SK-N-DZ (cell line): ENCODE measurements around the gene HTR1E. TPM values are rescaled to one million over a fixed set of nuclear protein-coding genes. Genes with fewer than 3 reads are reported as not detected.
"Not testable (repeated sequence)": the region's sequence is repeated elsewhere in the genome, so short reads cannot be mapped to it uniquely, and the experiment has no call there.

Experiments
- DNase-seq: peaks from one replicate; pipeline ENCODE4 v3.0.0-alpha.2; 2015; ENCODE audit warnings: low spot score
- polyA plus RNA-seq, 2 experiments: library from polyadenylated mRNA; depleted of rRNA; stranded (reverse); fragments of >200 nt; gene quantifications; 2 replicates each; pipeline ENCODE4 v1.2.3, GENCODE V29; 2014

HTR1E gene, protein sequence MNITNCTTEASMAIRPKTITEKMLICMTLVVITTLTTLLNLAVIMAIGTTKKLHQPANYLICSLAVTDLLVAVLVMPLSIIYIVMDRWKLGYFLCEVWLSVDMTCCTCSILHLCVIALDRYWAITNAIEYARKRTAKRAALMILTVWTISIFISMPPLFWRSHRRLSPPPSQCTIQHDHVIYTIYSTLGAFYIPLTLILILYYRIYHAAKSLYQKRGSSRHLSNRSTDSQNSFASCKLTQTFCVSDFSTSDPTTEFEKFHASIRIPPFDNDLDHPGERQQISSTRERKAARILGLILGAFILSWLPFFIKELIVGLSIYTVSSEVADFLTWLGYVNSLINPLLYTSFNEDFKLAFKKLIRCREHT
- 0.05 and 0.25 TPM in 2 replicates for polyA plus RNA-seq (2014; cell fraction: cytosol; rRNA removed)
- 0.35 and 0.69 TPM in 2 replicates for polyA plus RNA-seq (2014; cell fraction: nucleus; rRNA removed)

DNA sequence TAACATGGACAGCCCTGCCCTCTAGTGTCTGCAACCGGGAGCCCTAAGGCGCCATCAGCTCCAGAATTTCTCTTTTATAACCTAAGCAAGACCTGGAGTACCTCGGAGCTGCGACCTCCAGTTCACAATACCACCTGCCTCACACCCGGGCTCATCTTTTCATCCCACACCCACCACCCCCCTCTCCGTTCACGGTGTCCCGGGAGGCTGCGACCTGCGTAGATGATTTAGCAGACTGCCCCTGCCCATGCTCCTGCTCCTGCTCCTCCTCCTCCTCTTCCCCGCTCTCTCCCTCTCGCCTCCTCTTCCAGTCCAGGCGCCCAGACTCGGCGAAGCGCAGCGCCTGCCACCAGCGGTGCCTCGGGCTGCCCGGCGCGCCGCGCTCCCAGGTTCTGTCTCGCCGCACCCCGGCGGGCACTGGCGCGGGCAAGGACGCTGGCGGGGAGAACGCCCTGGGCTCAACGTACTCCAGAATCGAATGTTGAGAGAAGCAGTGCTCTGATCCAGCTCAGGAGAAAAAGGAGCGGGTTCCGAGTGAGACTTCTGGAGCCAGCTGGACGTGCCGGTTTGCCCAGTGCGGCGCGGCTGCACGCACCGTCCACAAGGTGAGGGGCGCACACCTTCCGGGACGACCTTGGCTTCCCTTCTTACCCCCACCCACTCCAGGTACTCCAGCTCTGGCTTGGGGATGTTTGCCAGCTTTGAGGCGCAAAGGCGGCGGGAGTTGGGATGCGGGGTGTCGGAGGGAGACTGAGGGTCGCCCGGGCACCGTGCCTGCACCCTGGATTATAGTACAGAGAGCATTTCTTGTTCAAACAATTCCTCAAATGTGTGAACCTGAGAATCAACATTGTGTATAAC, at the start of gene HTR1E:
Gene HTR1E (plus strand): TSS at position 310 of the 861 bp plus-strand sequence. CDS start 77,807 bp downstream, outside the sequence.
- DNase-seq = peak; percentile 84

DNA sequence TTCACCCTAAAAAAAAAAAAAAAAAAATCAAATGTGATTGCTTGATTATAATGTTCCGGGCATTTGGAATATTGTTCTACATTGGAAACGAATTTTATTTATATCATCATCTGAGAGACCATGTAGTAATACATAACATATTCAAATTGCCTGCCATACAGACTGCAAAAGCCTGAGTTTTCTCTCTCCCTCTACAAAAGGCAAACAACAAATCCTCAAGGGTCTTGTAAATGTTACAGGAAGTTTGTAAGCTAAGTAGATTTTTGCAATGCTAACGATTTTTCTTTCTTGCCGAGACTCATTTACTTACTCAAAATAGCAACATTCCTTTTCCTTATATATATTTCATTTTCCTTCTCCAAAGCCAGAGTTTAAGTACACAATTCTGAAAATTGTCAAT, 49.0 kb upstream of the HTR1E start:
- no peak for DNase-seq

DNA sequence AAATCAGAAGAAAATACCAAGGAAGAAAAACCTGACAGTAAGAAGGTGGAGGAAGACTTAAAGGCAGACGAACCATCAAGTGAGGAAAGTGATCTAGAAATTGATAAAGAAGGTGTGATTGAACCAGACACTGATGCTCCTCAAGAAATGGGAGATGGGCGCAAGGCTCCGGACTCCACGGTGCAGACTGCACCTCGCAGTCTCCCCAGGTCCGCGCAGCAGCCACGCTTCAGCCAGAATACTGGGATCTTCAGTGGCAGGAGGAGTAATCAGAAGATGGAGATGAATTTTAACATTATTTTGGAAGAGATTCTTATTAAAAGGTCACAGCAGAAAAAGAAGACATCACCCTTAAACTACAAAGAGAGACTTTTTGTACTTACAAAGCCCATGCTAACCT, 40.1 kb upstream of the HTR1E start:
- not testable (repeated sequence) for DNase-seq

DNA sequence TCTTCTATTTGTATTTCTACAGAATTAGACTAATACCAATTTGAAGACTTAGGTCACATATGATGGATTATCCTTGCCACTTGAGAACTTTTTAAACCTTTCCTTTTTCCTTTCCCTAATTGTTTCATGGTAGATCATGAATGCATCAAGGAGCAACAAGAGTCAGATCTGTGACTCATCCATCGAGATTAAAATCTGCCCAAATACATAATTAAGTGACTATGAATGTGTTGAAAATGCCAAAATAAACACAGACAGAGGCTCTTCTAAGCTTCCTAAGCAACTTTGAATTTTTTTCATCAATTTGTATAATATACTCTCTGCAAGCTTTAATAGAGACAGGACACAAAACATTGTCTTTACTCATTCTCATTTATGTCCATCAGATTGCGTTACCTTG, 23.5 kb upstream of the HTR1E start:
- no peak for DNase-seq

DNA sequence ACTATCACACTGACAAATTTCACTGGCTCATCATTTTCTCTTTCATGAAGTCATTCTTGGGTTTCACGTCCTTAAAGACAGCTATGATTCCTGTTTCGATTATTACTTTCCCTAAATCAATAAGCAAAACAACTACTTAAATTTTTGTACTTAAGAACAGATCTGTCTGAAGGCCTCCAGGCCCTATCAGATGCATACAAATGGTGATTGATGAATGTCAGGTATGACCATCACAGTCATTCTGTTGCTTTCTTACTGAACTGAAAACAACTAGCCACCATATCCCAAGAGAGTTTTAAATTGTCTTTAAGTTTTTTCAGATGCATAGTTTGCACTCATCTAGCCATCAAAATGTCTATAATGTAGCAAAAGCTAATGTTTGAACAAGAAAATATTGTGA, 20.9 kb upstream of the HTR1E start:
- DNase-seq = no peak

DNA sequence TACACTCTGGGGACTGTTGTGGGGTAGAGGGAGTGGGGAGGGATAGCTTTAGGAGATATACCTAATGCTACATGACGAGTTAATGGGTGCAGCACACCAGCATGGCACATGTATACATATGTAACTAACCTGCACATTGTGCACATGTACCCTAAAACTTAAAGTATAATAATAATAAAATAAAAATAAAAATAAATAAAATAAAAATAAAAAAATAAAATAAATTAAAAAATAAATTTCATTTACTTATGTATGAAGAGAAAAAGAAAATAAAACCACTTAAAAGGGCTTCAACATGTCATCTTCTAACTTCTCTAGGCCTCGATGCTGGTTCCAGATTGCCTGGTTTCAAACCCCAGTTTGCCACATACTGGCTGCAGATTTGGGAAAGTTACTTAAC, 10.2 kb upstream of the HTR1E start:
- DNase-seq = not testable (repeated sequence)

DNA sequence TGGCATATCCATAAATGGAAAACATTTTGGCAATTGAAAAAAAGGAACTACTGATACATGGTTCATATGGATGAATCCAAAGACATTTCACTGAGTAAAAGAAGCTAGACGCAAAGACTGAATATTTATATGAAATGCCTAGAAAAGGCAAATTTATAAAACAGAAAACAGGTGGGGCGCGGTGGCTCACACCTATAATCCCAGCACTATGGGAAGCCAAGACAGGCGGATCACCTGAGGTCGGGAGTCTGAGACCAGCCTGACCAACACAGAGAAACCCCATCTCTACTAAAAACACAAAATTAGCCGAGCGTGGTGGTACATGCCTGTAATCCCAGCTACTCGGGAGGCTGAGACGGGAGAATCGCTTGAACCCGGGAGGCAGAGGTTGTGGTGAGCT, 9.5 kb upstream of the HTR1E start:
- not testable (repeated sequence) for DNase-seq

DNA sequence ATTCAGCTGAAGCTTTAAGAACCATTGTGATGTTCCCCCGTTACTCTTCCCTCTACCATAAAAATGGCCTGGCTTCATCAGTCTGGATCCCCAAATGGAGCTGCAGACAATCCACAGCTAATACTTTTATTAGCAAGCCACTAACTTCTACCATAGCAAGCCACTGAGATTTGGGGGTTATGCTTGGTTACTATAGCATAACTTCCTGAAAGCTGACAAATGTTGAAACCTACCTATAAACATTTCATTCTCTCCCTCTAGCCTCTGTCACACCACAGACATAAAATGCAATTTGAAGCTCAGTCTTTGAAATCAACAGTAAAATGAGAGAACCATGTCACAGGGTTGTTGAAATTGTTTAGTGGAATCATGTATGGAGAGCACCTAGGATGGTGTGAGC, 3.0 kb upstream of the HTR1E start:
- no peak for DNase-seq

DNA sequence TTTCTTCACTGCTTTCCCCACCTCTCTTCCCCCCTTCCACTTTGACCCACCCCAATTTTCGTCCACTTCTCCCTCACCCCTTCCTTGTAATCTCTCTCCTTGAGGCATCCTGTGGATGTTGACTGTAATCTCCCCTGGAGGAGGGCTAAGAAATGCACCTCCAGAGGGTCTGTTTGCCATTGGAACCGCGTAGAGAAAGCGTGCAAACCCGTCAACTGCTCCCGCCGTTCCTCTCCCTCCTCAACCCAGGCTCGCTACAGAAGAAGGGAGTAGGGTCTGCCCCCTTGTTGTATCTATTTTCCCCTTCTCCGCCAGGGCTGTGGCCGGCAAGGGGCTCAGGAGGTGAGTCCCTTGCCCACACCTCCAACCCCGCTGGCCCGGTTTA, 502 bp upstream of the HTR1E start:
- DNase-seq = no peak

DNA sequence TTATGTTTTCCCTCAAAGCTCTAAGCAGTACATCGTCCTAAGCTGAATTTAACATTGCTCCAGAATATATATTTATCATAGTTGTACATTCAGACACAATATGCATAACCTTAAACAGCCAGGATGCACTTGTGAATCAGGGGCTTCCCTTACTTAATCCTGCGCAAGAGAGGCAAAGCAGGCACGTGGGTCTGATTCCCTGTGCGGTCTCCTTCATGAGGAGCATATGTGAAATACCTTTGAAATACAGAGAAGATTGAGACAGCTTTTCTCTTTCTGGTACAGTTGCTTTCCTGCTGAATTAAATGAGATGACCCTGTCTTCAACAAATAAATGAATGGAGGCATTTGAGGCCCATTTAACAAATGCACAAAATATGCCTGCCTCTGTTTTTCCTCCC, 1.5 kb downstream of the HTR1E start:
- DNase-seq = no peak

DNA sequence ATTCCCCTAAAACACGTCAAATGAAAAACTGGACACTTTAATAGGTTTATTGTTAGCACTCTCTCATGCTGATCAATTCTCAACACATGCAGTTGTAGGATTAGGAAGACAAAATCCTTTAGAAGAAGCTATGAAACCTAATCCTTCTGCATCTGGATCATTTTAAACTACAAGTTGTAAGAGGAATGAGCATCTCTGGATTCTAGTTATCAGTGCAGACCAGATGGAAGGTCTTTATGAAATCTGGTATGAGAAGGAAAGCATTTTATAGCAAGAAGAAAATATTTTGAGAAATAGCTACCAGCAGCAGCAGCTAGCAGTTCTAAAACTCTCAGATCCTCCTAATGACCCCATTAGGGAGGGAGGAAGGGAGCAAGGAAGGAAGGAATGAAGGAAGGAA, 4.1 kb downstream of the HTR1E start:
- no peak for DNase-seq

DNA sequence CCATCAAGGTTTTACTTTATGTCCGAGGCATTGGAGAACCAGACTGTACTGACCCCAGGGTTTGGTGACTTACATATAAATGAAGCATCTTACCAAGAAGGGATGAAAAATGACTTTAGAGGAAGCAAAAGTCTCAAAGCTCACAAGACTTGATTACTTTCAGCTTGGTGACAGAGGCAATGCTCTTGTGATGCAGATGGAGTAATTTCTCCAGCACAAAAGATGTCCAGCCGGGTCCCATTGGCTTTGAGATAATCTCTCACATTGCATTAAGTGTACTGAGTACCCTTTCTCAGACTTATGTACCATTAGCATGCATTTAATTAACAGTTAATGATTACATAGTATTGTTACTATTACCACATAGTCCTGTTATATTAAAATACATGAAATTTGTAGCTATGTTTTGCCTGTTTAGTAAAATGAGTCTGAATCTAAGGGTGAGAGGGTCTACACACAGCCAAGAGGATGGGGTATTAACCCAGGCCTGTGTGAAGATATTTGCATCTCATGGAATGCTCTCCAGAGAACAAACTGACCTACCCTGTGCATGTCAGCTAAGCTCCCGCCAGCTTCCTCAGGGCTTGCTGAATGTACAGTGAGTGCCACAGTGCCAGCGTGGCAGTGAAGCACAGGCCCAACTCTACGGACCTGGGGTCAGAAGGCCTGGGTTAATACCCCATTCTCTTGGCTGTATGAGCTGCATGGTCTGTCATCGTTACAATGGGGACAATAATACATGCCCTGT, 5.6 kb downstream of the HTR1E start:
- DNase-seq = no peak

DNA sequence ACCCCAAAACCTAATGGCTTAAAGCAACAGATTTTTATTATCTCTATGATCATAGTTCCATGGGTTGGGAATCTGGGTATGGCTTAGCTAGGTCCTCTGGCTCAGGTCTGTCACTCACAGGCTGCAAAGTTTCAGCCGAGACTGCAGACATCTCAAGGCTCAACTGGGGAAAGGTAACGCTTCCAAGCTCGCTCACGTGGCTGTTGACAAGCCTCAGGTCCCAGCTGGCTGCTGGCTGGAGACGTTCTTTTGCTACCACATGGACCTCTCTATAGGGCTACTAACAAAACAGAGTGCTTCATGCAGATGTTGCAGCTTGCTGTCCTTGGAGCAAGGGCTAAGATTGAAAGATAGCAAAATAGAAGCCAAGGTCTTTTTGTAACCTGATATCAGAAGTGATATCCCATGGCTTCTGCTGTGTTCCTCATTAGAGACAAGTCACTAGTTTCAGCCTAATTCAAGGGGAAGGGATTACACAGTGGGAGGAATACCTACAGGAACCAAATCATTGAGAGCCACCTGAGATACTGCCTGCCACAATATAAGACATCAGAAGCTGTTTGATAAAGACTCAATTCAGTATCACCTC, 6.6 kb downstream of the HTR1E start:
- peak; percentile 73 for DNase-seq

DNA sequence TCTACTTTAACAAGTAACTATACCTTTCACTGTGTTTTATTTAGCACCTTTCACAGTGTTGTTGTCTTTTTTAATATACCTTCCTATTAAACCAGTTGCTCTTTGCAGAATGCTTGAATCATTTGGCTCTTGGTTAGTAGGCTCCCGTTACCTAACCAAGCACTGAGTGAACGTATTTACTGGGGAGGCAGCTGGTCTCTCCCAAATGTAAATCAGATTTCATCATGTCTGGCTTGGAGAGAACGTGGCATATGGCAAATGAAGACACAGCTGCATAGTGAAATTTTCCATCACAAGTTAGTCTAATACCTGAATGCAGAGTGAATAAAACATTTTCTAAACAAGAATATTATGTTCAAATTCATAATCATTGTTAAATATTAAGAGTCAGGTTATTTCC, 12.4 kb downstream of the HTR1E start:
- DNase-seq = peak; percentile 44

DNA sequence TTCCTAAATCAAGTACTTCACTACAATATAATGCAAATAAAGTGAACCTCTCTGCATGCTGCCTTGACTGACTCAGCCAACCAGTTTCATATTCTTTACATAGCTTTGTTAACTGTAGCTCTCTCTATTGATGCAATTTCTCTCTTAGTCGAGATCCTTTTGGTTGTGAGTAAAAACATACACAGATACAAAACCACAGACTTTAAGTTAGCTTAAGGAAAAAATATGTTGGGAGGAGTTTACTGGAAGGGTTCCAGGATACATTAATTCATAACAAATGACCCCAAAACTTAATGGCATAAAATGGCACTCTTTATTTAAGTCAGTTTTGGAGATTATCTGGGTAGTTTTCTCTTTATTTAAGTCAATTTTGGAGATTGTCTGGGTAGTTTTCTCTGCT, 15.7 kb downstream of the HTR1E start:
- DNase-seq = no peak

DNA sequence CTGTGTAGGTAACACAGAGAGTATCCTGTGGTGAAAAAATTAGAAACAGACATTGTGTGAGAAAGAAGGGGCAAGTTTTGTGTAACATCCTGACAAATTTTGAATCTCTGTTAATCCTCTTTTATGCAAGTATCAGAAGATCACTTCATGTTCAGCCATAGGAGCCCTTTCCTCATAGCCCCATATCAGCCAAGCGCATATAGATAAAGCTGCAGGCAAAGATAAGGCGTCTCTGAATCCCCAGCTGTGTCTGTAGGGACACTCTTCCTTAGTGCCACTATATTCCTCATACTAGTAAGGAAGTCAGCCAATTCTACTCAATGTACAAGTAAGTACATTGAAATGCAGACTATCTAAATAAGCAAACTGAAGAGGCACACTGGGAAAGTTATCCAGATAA, 22.3 kb downstream of the HTR1E start:
- DNase-seq = no peak

DNA sequence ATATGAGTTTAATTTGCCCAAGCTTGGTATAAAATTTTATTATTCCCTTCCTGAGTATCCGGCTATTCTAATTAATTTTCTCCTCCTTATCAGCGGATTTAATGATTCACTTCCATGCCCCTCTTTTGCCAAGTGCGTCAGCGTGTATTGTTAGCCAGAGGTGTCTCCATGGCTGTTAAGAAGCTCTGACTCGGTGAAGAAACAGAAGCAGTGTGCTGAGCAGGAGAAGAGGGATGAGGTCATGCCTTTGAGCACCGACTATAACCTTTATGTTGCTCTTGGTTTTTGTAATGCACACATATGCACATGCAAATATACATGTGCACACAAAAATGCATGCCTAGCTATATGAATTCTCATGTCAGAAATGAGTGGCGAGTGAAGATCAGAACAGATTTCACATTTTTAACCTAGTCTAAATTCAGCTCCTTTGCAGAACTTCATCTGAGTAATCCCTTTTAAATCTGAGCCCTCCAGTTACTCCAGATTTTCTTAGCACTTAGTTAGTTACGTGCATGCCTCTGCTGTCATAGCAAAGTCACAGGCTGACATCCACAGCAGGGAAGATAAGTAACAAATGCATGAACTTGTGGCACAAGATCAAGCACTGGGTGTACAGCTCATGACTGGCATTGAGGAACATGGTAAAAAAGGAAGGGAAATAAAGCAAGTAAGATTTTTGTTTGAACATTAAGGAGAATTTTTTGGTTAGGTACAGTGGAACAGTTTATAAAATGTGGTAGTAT, 24.3 kb downstream of the HTR1E start:
- no peak for DNase-seq

DNA sequence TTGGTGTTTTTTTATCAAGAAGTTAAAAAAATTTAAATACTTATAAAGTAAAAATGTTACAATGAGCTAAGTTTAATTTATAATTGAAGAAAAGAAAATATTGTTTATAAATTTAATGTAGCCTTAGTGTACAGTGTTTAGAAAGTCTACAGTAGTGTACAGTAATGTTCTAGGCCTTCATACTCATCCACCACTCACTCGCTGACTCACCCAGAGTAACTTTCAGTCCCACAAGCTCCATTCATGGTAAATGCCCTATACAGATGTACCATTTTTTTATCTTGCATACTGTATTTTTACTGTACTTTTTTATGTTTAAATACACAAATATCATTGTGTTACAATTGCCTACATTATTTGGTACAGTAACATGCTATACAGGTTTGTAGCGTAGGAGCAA, 26.0 kb downstream of the HTR1E start:
- no peak for DNase-seq

DNA sequence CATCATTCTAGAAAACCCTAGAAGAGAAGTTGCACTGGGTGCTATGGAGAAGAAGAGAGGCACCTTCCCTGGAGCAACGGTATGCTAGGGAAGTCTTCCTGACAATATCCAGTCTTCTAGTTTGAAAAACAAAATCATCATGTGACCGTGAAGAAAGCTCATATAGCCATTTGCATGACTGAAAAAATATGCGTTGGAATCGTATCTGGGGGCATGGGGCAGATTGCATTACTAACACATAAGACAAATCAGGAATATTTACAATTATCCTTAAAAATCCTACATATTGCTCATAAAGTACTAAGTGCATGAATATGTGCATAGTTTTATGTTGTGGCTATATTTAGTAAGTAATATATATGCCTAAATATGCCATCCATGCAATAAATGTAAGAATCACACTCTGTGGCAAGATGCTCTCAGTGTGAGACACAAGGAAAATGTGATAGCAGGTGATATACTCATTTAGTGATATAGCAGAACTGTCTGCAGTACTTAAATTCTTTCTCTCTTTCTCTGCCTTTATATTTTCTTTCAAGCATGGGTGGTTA, 26.8 kb downstream of the HTR1E start:
- DNase-seq = no peak

DNA sequence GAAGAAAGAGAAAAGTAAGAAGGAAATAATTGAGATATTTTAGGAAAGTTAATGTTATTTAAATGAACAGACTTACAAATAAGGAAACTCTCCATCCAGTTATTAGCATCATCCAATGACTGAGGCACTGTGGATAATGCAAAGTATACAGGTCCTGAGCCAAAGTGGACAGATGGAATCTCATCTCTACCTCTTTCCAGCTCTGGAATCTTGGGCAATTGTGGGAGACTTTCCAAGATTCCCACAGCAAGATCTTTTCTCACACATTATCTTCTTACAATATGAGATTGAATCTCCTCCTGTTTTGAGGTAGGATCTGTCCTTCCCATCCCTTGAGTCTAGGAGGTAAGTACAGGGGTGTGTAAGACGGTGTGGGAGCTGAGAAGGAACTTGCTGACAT, 28.9 kb downstream of the HTR1E start:
- no peak for DNase-seq

DNA sequence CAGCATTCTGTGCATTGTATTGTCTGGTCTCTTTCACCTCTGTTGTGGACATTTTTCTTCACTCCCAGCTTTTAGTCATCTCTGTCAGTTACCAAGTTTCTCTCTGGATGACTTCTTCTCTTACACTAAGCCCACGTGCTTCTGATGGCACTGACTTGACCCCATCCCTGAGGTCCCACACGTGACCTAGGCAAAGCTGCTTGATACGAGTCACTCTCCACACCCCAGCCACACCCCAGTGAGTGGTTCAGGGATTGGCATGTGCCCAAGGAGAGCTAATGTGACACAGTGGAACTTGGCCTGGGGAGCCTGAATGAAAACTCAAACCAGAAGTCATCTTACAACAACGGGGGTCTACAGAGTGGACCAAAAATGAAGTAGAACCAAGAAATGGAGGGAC, 32.2 kb downstream of the HTR1E start:
- DNase-seq = no peak
